Measurements from ENCODE around the gene SAMD10. TPM values are rescaled to one million over a fixed set of nuclear protein-coding genes. Genes with fewer than 3 reads are reported as not detected.
"Not testable (repeated sequence)": the region's sequence is repeated elsewhere in the genome, so short reads cannot be mapped to it uniquely, and the experiment has no call there.

SAMD10 gene
- total RNA-seq, 2 experiments from 2014 or later: 26.0 to 33.4 TPM

DNA sequence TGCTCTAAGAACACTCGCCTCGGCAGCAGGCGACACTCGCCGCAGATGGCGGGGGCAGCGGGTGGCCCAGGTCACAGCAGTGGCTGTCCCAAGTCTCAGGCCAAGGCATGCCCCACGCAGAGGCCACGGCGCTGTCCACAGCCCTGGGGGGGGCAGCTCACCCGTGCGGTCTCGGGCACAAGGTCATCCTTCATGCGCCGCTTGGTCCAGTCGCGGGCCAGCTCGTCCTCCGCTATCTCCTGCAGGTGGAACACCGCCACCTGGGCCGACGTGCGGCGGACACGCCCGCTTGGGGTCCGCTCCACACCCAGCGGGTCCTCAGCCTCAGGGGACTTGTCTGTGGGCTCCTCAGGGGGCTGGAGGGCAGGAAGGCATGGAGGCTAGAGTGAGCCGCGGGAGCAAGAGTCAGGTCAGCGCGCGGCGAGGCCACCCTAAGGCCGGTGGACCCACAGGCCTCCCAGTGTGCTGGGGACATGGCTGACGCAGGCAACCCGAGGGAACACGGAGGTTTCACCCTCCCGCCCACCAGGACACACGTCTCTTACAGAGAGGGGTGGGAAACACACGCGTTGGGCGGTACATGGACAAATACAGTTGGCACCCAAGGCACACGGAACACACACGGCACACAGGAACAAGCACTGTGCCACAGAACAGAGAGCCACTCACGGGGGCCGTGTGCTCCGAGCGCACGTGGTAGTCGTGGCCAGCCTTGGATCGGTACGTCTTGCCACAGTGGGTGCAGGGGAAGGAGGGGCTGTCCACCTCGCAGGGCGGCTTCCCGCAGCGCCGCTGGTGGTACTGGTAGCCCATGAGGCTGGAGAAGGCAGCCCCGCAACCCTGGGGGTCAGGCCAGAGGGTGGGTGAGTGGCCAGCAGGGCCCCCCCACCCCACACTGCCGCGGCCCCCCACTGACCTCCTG, 16.8 kb downstream of the SAMD10 start:
- no peak for DNase-seq
- Mint-ChIP-seq H3K27me3 (no peaks in the 10 kb centered on the region), H3K4me3 (no peak overlapping the region), H3K4me1 (peaks cover 3% of the 10 kb centered on the region), H3K27ac (no peak overlapping the region), H3K36me3 (peaks cover 15% of the 10 kb centered on the region), H3K9me3 (ENCODE audit: low read depth) (peaks cover 2% of the 10 kb centered on the region)
- CTCF ChIA-PET: interaction anchor here (0.7 to 1.4 kb wide), 2 partner anchors 9 to 11 kb away, joined by 3 read pairs; no protein-coding TSS in a partner anchor
- ATAC-seq: no peak

DNA sequence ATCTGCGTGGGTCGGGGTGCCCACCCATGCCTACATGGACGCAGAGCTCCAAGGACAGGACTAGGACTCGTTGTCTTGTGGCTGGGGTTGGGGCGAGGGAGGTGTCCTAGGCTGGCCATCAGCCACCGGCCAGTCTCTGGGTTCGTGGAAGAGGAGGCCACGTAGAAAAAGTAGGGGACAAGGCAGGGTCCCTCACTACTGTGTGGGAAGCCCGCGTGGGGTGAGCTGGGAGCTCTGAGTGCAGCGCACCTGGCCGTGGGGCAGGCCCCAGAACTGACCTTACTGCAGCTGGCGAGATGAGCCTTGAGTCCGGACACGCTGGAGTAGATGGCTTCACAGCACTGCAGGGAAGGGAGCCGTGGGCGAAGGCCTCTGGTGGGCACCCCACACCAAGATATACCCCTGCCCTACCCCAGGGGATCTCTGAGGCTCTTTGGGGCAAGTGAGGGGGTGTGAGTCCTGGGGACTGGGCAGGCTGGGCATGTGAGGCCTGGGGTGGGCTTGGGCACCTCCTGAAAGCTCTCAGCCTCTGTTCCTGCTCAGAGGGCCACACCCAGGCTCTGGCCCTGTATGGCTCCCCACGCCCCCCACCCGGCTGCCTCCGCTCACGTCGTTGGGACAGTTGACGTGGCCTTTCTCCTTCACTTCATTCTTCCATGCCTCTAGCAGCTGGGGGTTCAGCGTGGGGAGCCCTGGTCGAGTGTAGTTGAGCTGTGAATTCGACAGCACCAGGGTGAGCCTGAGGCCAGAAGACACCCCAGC, 17.6 kb downstream of the SAMD10 start:
- Mint-ChIP-seq H3K27ac (no peak overlapping the region), H3K4me3 (no peak overlapping the region), H3K36me3 (peaks cover 12% of the 10 kb centered on the region), H3K27me3 (no peaks in the 10 kb centered on the region), H3K9me3 (ENCODE audit: low read depth) (peaks cover 2% of the 10 kb centered on the region), H3K4me1 (peaks cover 10% of the 10 kb centered on the region)
- DNase-seq (no peak), ATAC-seq (no peak)
- CTCF ChIA-PET: interaction anchor here (0.7 to 1.4 kb wide), 2 partner anchors 10 to 12 kb away, joined by 3 read pairs; no protein-coding TSS in a partner anchor

DNA sequence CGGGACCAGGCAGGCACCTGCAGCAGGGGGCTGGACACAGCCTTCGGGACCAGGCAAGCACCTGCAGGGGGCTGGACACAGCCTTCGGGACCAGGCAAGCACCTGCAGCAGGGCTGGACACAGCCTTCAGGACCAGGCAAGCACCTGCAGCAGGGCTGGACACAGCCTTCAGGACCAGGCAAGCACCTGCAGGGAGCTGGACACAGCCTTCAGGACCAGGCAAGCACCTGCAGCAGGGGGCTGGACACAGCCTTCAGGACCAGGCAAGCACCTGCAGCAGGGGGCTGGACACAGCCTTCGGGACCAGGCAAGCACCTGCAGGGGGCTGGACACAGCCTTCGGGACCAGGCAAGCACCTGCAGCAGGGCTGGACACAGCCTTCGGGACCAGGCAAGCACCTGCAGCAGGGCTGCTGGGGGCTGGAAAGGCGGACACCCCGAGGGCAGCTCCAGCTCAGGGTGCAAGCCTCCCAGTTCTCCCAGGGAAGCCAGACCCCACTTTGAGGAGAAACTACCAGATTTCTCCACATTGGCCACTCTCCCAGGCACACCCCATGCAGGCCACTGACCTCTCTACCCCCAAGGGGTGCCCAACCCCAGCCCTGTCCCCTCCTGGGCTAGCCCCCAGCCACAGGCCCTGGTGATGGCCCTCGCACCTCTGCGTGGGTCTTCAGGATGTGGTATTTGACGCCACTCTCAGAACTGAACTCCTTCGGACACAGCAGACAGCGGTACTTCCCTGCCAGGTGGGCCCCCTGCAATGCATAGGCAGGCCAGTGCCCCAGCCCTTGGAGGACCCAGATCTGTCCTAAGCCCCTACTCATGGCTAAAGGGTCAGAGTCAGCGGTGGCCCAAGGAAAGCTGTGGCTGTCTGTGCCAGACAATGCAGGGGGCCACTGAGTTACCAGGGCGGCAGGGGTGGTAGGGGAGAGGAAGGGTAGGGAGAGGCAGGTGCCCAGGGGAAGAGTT, 18.5 kb downstream of the SAMD10 start:
- not testable (repeated sequence) for H3K27ac Mint-ChIP-seq; H3K4me3 Mint-ChIP-seq; H3K36me3 Mint-ChIP-seq; DNase-seq; H3K9me3 Mint-ChIP-seq (ENCODE audit: low read depth); ATAC-seq; H3K27me3 Mint-ChIP-seq
- H3K4me1 Mint-ChIP-seq: peaks cover 11% of the 10 kb centered on the region
- CTCF ChIA-PET: interaction anchor here (1.4 kb wide), 1 partner anchor 13 kb away, joined by 3 read pairs; no protein-coding TSS in a partner anchor

DNA sequence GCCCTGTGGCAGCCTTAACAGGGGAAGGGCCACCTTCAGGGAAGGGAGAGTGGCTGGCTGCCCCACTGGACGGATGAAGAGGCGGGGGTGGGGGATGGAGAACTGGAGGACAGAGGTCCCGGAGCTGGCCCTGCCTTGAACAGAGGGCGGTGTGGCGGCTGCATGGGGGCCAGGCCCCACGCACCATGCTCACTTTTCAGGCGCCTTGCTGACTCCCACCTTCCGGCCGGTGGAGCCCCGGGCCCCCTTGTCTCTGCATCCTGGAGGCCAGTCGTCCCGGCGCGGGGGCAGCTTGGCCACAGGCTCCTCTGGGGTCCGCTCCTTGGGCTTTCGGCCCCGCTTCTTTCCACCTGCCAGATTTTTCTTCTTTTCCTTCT, 19.8 kb downstream of the SAMD10 start:
- Mint-ChIP-seq H3K36me3 (peaks cover 4% of the 10 kb centered on the region), H3K27ac (no peak overlapping the region), H3K9me3 (ENCODE audit: low read depth) (no peaks in the 10 kb centered on the region), H3K4me3 (no peak overlapping the region), H3K27me3 (no peaks in the 10 kb centered on the region), H3K4me1 (peaks cover 16% of the 10 kb centered on the region)
- CTCF ChIA-PET: no interaction called here
- no peak for ATAC-seq
- no peak for DNase-seq

DNA sequence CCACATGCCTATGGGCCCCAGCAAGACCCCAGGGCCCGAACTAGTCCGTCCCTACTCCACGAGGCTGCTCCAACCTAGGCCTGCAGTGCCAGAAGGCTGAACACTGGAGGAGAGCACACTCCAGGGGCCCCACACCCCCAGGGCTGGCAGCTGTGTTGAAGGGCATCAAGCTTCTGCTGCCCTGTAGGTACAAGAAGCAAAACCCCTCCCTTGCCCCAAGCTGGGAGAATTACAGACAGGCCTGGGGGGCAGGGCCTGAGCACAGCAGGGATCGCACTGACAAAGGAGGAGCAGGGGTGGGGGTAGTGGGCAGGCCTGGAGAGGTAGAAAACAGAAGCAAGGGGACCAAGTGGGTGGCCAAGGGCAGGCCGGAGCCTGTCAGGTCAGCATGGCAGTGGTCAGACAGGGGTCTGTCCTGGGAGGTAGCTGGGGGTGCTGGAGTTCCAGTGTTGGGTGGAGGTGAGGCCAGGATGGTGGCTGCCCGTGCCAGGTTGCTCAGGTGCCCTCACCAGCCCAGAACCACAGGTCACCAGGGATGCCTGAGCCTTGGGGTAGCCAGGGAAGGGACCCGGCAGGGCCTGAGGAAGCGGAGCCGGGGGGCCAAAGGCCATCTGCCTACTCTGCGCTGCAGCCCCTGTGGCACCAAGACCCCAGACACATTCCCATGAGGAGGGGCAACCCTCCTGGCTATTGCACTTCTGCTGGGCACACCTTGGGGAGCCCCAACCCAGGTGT, 20.3 kb downstream of the SAMD10 start:
- CTCF ChIA-PET: interaction anchor here (1.2 kb wide), 1 partner anchor 79 kb away, joined by 4 read pairs; no protein-coding TSS in a partner anchor
- H3K4me3 Mint-ChIP-seq: no peak overlapping the region
- ATAC-seq (no peak), DNase-seq (no peak)
- H3K27me3 Mint-ChIP-seq: no peaks in the 10 kb centered on the region
- no peak overlapping the region for H3K27ac Mint-ChIP-seq
- peaks cover 22% of the 10 kb centered on the region for H3K4me1 Mint-ChIP-seq
- H3K9me3 Mint-ChIP-seq (ENCODE audit: low read depth): no peaks in the 10 kb centered on the region
- peaks cover 4% of the 10 kb centered on the region for H3K36me3 Mint-ChIP-seq

DNA sequence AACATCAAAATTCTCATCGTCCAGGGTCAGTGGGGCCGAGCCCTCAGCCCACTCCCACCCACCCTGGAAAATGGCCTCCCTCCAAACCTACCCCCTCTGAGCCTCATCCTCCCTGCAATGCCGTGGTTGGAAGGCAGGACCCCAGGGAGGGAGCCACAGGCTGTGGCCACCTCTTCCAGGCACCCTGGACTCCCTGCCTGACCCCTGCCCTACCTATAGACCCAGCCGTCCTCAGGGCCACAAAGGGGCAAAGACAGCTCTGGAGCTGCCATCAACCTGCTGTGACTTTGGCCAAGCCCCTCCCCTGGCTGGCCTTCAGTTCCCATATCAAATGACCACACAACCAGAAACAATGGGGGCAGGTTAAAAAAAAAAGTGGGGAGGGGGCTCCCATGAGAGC, 21.0 kb downstream of the SAMD10 start:
- Mint-ChIP-seq H3K4me1 (peaks cover 28% of the 10 kb centered on the region), H3K36me3 (peaks cover 4% of the 10 kb centered on the region), H3K9me3 (ENCODE audit: low read depth) (no peaks in the 10 kb centered on the region), H3K27me3 (no peaks in the 10 kb centered on the region), H3K27ac (no peak overlapping the region), H3K4me3 (no peak overlapping the region)
- DNase-seq (no peak), ATAC-seq (no peak)
- CTCF ChIA-PET: interaction anchor here (1.2 kb wide), 1 partner anchor 80 kb away, joined by 4 read pairs; no protein-coding TSS in a partner anchor

DNA sequence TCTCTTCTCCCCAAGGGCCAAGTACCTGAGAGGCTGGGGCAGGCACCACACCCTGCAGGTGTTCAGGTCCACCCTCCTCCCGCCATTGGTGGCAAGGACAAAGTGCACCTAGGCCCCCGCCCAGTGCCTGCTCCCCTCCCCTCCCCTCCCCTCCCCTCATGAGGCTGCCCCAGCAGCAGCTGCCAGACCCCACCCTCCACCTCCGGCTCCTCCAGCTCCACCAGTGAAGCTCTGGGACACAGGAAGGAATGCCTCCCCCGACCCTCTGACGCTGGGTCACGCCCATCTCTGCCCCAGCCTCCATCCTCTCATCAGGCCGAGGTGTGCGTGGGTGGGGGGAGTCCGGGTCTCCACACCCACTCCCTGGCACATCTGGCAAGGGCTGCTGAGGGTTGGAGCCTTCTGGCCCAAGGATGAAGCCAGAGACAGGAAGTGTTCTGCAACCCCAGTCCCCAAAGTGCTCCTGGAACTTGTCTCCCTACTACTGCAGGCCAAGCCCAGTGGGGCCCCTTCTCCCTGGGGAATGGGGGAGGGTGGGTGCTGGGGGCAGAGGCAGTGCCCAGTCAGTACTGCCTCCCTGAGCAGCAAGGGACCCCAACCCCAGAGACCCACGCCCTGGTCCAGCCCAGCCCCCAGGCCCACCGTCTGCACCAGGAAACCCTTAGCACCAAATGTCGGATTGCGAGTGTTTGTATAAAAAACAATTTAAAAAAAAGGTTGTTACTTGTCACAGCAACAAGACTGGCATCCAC, 21.6 kb downstream of the SAMD10 start:
- peak overlapping the region; percentile 57 for H3K4me3 Mint-ChIP-seq
- peak overlapping the region; percentile 85 for H3K27ac Mint-ChIP-seq
- DNase-seq (no peak), ATAC-seq (no peak)
- no peaks in the 10 kb centered on the region for H3K27me3 Mint-ChIP-seq
- peaks cover 30% of the 10 kb centered on the region for H3K4me1 Mint-ChIP-seq
- no peaks in the 10 kb centered on the region for H3K9me3 Mint-ChIP-seq (ENCODE audit: low read depth)
- CTCF ChIA-PET: interaction anchor here (0.6 to 2.3 kb wide), 5 partner anchors 16 to 83 kb away, joined by 3 to 18 read pairs (median 4); partner anchors contain the start of gene PRPF6
- H3K36me3 Mint-ChIP-seq: peaks cover 3% of the 10 kb centered on the region

DNA sequence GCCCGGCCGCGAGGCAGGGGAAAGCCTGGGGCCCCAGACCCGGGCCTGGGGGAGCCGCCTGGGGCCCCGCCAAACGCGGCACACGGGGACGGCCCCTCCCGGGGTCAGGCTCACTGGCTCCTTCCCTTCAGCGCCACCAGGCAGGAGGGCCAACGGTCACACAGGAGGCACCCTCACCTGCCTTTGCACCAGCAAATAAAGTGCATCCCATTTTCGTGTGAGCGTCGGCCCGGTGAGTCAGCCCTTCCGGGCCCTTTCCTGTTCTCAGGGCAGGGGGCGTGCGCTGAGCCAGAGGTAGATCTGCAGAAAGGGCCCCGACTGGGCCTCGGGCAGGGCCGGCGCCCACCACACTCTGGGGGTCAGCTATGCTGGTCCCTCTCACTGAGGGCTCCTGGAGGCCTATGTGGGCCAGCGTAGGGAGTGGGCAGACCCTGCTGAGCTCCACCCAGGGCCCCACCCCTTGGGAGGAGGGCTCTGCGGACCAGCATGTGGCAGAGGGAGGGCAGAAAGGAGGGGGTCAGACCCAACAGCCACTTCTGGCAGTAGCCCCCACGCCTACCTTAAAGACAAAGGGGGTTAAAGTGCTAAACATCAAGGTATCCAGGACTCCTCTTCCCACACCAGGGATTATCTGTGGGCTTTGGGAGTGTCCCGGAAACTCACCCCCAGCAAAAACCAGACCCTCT, 22.3 kb downstream of the SAMD10 start:
- Mint-ChIP-seq H3K4me3 (peak overlapping the region; percentile 57), H3K9me3 (ENCODE audit: low read depth) (no peaks in the 10 kb centered on the region), H3K27me3 (no peaks in the 10 kb centered on the region), H3K36me3 (peaks cover under 1% of the 10 kb centered on the region), H3K27ac (peak overlapping the region; percentile 85), H3K4me1 (peaks cover 30% of the 10 kb centered on the region)
- CTCF ChIA-PET: interaction anchor here (0.6 to 2.3 kb wide), 8 partner anchors 16 to 436 kb away, joined by 3 to 18 read pairs (median 4); partner anchors contain the start of genes PPDPF, PRPF6 and PTK6
- peak; percentile 84 for DNase-seq
- peak; percentile 49 for ATAC-seq

DNA sequence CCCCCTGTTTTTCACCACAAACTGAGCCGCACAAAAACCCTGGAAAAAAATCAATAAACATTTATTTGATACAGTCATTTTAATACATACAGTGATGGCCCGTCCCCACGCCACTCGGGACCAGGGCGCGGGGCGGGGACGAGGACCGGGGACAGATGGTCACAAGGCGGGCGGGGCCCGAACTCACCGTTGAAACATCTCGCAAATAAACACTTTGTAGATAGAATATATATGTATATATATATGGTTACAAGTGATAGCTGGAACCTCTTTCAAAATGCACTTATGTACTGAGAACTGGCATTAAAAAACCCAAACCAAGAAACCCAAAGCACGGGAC, 22.8 kb downstream of the SAMD10 start:
- Mint-ChIP-seq H3K36me3 (no peaks in the 10 kb centered on the region), H3K4me1 (peaks cover 30% of the 10 kb centered on the region), H3K27me3 (no peaks in the 10 kb centered on the region), H3K4me3 (peak overlapping the region; percentile 78), H3K9me3 (ENCODE audit: low read depth) (no peaks in the 10 kb centered on the region), H3K27ac (peak overlapping the region; percentile 85)
- no peak for ATAC-seq
- CTCF ChIA-PET: interaction anchor here (0.9 to 2.3 kb wide), 15 partner anchors 15 to 436 kb away, joined by 3 to 18 read pairs (median 3); partner anchors contain the start of genes PPDPF, PRPF6, PTK6 and TPD52L2
- no peak for DNase-seq

DNA sequence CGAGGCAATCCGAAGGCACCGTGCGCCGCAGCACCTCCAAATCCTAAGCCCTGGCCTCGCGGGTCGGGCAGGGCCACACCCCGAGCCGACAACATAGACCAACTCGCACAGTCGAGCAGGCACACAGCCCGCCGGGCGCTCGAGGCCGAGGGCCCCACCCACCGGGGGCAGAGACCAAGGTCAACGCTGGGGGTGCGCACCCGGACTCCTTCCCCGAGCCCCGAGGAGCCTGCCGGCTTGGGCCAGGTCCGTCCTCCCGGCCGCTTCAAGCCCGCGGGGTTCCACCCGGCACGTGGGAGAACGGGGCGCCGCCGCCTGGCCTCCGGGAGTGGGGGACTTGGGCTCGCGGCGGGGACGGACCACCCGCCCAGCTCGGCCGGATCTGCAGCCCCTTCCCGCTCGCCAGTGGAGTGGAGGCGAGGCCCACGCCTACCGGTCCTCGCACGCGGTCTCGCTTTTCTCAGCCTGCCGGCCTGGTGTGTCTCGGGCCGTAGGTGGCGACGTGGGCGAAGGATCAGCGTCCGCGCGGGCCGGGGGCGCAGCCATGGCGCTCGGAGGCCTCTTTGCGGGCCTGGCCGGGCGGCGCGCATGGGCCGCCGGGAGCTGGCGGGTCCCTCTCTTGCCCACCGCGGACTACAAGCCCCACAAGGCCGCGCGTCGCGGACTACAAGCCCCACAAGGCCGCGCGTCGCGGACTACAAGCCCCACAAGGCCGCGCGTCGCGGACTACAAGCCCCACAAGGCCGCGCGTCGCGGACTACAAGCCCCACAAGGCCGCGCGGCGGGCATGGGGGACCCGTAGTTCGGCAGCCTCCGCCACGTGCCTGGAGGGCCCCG, 23.4 kb downstream of the SAMD10 start, which contains the start of gene UCKL1:
Gene UCKL1, minus strand, starts transcription at position 590 of the 837 bp plus-strand sequence. Its CDS starts 44 bp downstream, at position 546.
- no peaks in the 10 kb centered on the region for H3K9me3 Mint-ChIP-seq (ENCODE audit: low read depth)
- peak within 1 kb of the TSS; percentile 78 for H3K4me3 Mint-ChIP-seq
- ATAC-seq (peak; percentile 83), DNase-seq (peak; percentile 94)
- no peaks in the 10 kb centered on the region for H3K36me3 Mint-ChIP-seq
- H3K27me3 Mint-ChIP-seq: no peaks in the 10 kb centered on the region
- peaks cover 30% of the 10 kb centered on the region for H3K4me1 Mint-ChIP-seq
- CTCF ChIA-PET: interaction anchor here (0.9 to 2.3 kb wide), 16 partner anchors 12 to 435 kb away, joined by 3 to 18 read pairs (median 4); partner anchors contain the start of genes PPDPF, PTK6 and TPD52L2
- H3K27ac Mint-ChIP-seq: peak within 1 kb of the TSS; percentile 85
